Body of pancreas (tissue), 4 donors: ENCODE measurements around the gene NRF1. TPM values are rescaled to one million over a fixed set of nuclear protein-coding genes. Genes with fewer than 3 reads are reported as not detected.

Source experiments
- ATAC-seq: fragments of 150-250 bp; one replicate; pipeline ENCODE4 v1.9.1; 2016
- DNase-seq, 4 donors: peaks; one replicate each; pipeline ENCODE4 v3.0.0-alpha.2; 2019
- H3K27ac ChIP-seq, 4 donors: fragments of 200-600 bp; sonication (generic); 1 replicate in 3 of 4; 2 replicates in 1 of 4; pipeline versions ENCODE4 v1.5.1 to v1.6.1; 2016 to 2019; ENCODE audit warnings: mild to moderate bottlenecking in 1 of 4, mixed read lengths in 1 of 4, moderate library complexity in 1 of 4
- H3K27me3 ChIP-seq, 2 donors: fragments of 200-600 bp; sonication (generic); one replicate each; pipeline ENCODE4 v1.6.0; 2016; ENCODE audit warnings: mild to moderate bottlenecking in 1 of 2
- H3K36me3 ChIP-seq, 2 donors: fragments of 200-600 bp; sonication (generic); replicated peaks in 1 of 2; 2 replicates each; pipeline ENCODE4 v1.5.1; 2016; ENCODE audit warnings: low read depth in 2 of 2; ENCODE audit not compliant: insufficient read depth in 1 of 2
- H3K4me1 ChIP-seq: fragments of 200-600 bp; sonication (generic); one replicate; pipeline ENCODE4 v1.6.0; 2016
- H3K4me3 ChIP-seq, 2 donors: fragments of 200-600 bp; sonication (generic); 1 replicate in 1 of 2; 2 replicates in 1 of 2; pipeline ENCODE4 v1.5.1; 2016 to 2019
- H3K9me3 ChIP-seq, 3 donors: fragments of 200-600 bp; sonication (generic); 1 replicate in 2 of 3; 2 replicates in 1 of 3; pipeline ENCODE4 v1.5.1; 2016
- POLR2A ChIP-seq, 3 donors: fragments of 450-650 bp; IDR thresholded peaks; one replicate each; pipeline ENCODE4 v1.6.1; 2016; ENCODE audit warnings: antibody characterized with exemption in 3 of 3, mild to moderate bottlenecking in 2 of 3
- WGBS, 2 donors: methylation state at CpG; one replicate each; pipeline ENCODE4 v1.1.5; 2017; 5-methylcytosine and 5-hydroxymethylcytosine counted together
- intact Hi-C: fragments of 100-400 bp; cut with DNase I; formaldehyde crosslinking; loops from one replicate; pipeline ENCODE4 v1.15.1; 2023
- total RNA-seq, 2 donors: library from RNA; depleted of rRNA; stranded (reverse); fragments of >200 nt; gene quantifications; one replicate each; pipeline ENCODE4 v1.1.0, GENCODE V29; 2016
- TF ChIP-seq, protein P1 (sequence below), 7 experiments: fragments of 450-650 bp in 4 of 7; fragments of 200-600 bp in 3 of 7; sonication (generic) in 3 of 7; IDR thresholded peaks; one replicate each; pipeline ENCODE4 v1.5.1; 2016 to 2019; ENCODE audit warnings: antibody characterized with exemption in 7 of 7

The NRF1 gene
- total RNA-seq, 2 donors from 2014 or later, result 10.1 to 11.9 TPM

DNA sequence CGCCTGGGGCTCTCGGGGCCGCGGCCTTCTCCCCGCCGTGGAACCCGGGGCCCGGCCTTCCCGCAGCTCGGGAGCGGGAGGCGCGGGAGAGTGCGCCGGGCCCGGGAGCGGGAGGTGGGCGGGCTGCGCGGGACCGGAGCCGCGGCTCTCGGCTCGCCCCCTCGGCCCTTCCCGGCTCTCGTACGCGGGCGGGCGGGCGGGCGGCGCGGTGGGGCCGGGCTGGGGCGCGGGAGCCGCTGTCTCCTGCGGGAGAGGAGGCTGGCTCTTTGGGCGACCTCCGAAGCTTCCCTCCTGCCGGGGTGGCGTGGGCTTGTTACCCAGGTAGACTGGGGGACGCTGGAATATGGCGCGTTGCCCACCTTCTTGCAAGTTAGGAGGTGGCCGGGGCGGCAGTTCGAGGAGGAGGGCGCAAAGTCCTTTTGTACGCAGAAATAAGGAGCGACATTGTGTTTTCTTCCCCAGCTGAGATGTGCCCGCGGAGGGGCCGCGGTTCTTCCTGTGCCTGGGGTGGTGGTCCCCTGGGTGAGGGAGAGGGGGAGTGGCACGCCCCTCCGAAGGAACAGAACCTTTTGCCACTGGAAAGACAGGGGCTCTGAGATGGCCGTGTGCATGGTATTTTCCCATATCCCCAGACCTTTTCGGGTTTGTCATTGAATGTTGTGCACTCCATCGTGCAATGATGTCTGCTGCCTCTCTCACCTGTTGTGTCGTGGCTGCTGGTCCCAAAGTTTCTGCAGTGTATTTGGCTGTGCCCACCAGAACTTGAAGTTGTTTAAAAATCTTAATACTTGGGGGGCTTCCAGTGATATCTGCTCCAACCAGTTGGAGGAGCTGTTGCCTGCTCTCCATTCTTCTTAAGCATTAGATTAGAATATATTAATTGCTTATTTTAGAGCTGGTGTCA is 844 bp downstream of the NRF1 start:
- Histone ChIP-seq H3K36me3 (no peaks in the 10 kb centered on the region), H3K9me3 (no peaks in the 10 kb centered on the region), H3K4me3 (peak overlapping the region; percentile 49 to 57), H3K27ac (peak overlapping the region; percentile 72 to 92 (median 85)), H3K27me3 (no peaks in the 10 kb centered on the region), H3K4me1 (peaks cover 31% of the 10 kb centered on the region)
- ATAC-seq, result peak; percentile 34
- 0 to 2% methylated on average over 18 to 40 of the region's 64 CpGs for WGBS, 2 donors
- peak; percentile 48 to 73 (median 59) for DNase-seq
- intact Hi-C loops, result no loop called here
- TF ChIP-seq POLR2A (IDR thresholded peaks at IDR 0.05), result no peak
- TF ChIP-seq, protein P1, sequence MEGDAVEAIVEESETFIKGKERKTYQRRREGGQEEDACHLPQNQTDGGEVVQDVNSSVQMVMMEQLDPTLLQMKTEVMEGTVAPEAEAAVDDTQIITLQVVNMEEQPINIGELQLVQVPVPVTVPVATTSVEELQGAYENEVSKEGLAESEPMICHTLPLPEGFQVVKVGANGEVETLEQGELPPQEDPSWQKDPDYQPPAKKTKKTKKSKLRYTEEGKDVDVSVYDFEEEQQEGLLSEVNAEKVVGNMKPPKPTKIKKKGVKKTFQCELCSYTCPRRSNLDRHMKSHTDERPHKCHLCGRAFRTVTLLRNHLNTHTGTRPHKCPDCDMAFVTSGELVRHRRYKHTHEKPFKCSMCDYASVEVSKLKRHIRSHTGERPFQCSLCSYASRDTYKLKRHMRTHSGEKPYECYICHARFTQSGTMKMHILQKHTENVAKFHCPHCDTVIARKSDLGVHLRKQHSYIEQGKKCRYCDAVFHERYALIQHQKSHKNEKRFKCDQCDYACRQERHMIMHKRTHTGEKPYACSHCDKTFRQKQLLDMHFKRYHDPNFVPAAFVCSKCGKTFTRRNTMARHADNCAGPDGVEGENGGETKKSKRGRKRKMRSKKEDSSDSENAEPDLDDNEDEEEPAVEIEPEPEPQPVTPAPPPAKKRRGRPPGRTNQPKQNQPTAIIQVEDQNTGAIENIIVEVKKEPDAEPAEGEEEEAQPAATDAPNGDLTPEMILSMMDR (IDR thresholded peaks at IDR 0.05), result peak; percentile 11 to 58 (median 43)

DNA sequence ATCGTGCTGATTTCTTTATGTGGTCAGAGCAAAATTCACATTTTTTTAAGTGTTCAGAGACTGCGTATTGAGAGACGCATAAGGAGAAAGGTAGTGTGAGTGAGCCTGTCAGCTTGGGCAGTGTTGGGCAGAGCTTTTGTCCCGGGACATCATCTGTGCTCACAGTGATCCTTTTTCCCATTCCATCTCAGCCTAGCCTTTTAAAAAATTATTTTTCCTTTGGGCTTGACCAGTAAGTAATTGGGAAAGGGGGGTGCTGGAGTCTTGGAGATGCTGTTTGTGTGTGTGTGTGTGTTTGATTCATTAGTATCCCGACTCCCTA is 1.5 kb downstream of the NRF1 start:
- Histone ChIP-seq H3K9me3 (no peaks in the 10 kb centered on the region), H3K4me3 (no peak overlapping the region), H3K4me1 (peaks cover 31% of the 10 kb centered on the region), H3K36me3 (no peaks in the 10 kb centered on the region), H3K27ac (peak overlapping the region in 3 of 4 donors; percentile 83 to 92 (median 87)), H3K27me3 (no peaks in the 10 kb centered on the region)
- ATAC-seq (no peak), DNase-seq (no peak)
- WGBS, 2 donors, result 9 to 11% methylated on average over 5 of the region's 5 CpGs
- TF ChIP-seq POLR2A (IDR thresholded peaks at IDR 0.05), result no peak
- TF ChIP-seq, protein P1 (IDR thresholded peaks at IDR 0.05), result no peak
- intact Hi-C loops, result no loop called here

DNA sequence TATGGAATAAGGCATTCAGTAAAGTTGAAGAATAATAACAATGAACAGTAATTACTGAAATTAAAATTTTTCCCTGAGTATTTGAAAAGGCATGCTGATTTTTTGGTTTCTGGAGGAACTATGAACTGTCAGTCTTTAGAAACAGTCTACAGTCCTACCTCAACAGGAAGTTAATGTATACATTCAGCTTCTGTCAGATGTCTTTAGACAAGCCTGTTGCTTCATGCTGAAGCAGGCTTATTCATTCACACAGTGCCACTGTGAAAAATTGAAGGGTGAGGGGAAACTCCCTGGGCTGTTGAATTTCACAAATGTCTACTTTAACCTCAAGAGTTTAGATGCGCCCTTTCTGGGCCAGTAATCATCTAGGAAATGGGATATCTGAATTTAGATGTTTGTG is 3.5 kb downstream of the NRF1 start:
- 92 to 97% methylated on average over 1 of the region's 1 CpG for WGBS, 2 donors
- no peak for TF ChIP-seq POLR2A (IDR thresholded peaks at IDR 0.05)
- TF ChIP-seq, protein P1 (IDR thresholded peaks at IDR 0.05), result no peak
- Histone ChIP-seq H3K4me3 (no peak overlapping the region), H3K4me1 (peaks cover 33% of the 10 kb centered on the region), H3K36me3 (no peaks in the 10 kb centered on the region), H3K9me3 (no peaks in the 10 kb centered on the region), H3K27ac (no peak overlapping the region), H3K27me3 (no peaks in the 10 kb centered on the region)
- no peak for DNase-seq
- intact Hi-C loops, result no loop called here
- no peak for ATAC-seq

DNA sequence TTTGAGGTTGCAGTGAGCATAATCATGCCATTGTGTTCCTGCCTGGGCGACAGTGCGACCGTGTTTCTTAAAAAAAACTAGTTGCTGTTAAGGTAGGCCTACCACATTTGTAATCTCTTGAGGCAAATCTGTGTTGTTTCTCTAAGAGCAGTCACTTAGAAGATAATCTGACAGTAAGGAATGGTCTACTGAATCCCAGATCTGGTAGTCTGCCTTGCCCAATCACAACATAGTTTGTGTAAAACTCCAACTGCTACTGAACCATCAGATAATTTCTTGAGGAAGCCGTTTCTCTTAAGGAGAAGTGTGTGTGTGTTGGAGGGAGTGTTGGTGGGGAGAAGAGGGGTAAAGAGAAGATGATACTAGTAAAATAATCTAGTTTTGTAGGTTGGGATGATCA is 5.0 kb downstream of the NRF1 start:
- DNase-seq (no peak), ATAC-seq (no peak)
- intact Hi-C loops, result no loop called here
- no peak for TF ChIP-seq POLR2A (IDR thresholded peaks at IDR 0.05)
- TF ChIP-seq, protein P1 (IDR thresholded peaks at IDR 0.05), result no peak
- Histone ChIP-seq H3K36me3 (no peaks in the 10 kb centered on the region), H3K4me3 (no peak overlapping the region), H3K27me3 (no peaks in the 10 kb centered on the region), H3K4me1 (peaks cover 31% of the 10 kb centered on the region), H3K9me3 (no peaks in the 10 kb centered on the region), H3K27ac (no peak overlapping the region)
- 64 to 74% methylated on average over 4 of the region's 4 CpGs for WGBS, 2 donors

DNA sequence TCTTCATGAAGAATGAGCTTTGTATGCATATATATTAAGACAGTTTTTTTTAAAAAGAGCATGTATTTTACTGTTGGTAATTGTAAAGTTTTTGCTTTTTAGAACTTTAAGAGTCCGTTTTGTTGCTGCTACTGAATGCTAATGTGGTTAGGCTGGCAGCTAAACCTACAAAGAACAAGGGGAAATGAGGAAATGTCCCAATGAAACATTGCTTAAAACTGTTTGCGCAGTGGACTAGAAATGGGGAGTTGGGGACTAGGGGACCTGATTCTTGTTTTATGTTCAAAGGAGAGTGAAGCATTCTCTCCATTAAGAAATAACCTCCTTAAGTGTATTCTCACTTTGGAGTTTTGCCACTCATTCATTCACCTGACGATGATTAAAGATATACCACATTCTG is 5.7 kb downstream of the NRF1 start:
- WGBS, 2 donors, result 72 to 82% methylated on average over 3 of the region's 3 CpGs
- no peak for TF ChIP-seq POLR2A (IDR thresholded peaks at IDR 0.05)
- TF ChIP-seq, protein P1 (IDR thresholded peaks at IDR 0.05), result no peak
- Histone ChIP-seq H3K4me3 (no peak overlapping the region), H3K27ac (no peak overlapping the region), H3K9me3 (no peaks in the 10 kb centered on the region), H3K4me1 (peaks cover 31% of the 10 kb centered on the region), H3K27me3 (no peaks in the 10 kb centered on the region), H3K36me3 (no peaks in the 10 kb centered on the region)
- ATAC-seq (no peak), DNase-seq (no peak)
- intact Hi-C loops, result no loop called here
